NCI-H1417 treated with DMSO at 0.1 percent for 48 hours (cell line): Measurements from ENCODE around the gene ZNF473.

ENCODE experiments used
- DNase-seq: peaks from one replicate; lab custom pipeline; 2025; lab: John Stamatoyannopoulos, UW

Gene ZNF473

DNA sequence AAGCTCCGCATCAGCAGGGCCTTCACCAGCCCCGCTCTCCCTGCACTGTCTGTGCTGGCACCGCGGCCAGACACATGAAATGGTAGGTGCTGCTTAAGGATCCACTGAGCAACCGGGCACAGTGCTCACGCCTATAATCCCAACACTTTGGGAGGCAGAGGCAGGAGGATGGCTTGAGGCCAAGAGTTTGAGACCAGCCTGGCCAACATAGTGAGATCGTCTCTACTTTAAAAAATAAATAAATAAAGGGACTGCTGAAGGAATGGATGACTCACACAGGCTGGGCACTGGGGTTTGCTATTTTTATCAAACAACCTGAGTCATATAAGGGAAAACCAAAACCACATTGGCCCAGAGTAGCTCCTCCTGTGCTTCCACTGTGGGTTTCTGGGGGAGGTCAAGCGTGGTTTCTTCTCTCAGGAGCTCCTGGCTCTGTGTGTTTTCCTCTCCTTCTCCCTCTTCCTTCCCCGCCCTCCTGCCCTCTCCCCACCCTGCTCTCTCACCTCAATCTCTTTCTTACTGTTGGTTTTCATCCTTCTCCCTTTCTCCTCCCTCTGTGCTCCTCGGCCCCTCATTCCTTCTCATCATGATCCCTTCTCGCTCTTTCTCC is 21.9 kb upstream of the ZNF473 start:
- no peak for DNase-seq

DNA sequence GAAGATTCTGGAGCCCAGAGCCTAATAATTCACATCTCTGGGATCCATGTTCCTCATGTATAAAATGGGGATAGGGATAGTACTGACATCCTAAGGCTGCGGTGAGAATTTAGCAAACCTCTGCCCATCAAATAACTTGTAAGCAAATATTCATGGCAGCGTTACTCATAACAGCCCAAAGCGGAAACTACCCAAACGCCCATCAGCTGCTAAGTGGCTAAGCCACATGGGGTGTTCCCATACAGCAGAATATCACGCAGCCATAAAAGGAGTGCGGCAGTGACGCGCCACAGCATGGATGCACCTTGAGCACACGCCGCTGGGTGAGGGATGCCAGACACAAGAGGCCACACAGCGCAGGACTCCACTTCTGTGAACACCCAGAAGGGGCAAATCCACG is 20.4 kb upstream of the ZNF473 start:
- DNase-seq, result no peak

DNA sequence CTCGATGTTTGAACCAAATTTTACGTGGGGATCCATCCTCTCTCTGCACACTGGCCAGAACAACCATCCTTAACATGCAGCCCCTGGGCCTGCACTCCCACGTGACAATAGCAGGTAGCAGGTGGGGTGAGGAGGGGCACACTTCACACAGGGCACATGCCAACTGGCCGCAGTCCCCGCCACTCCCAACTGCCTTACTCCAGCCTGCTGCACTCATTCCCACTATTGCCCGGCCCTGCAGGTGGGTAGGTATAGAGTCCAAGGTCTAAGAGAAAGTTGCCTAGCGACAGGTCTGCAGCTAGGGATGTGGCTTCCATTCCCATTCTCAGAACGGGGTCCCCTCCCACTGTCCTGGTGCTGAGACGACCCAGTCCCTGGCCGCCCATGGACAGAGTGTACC is 18.6 kb upstream of the ZNF473 start:
- DNase-seq, result no peak

DNA sequence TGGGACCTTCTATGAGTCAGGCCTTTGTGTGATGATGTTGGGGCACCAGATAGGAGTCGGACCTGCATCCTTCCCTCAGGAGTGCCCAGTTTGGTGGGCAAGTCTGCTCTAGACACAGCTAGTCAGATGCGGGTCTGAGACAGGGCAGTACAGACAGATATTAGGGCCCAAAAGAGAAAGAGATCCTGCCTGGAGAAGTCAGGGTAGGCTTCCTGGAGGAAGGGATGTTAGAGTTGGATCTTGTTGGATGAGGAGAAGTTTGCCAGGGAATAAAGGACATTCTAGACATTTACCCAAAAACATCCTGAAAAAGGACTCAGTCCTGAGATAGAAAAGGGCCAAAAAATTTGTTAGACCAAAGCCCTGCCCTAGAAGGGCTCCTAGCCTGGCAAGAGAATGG is 17.9 kb upstream of the ZNF473 start:
- DNase-seq, result no peak

DNA sequence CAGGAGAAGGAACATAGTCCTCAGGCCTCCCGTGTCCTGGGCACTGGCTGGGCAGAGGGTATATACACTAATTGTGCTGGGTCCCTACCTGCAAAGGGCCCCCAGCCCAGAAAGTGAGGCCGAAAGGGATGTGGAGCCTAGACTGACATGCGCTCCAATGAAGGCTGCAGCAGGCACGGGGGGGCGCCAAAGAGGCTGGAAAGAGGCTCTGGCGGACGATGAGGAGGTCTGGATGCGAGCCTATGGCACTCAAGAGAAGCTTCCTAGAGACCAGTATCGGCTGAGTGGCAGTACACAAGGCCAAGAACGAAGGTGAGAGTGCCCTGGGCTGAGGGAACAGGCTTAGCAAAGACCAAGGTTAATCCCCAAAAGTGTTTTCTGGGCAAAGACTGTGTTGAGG is 17.3 kb upstream of the ZNF473 start:
- DNase-seq, result no peak

DNA sequence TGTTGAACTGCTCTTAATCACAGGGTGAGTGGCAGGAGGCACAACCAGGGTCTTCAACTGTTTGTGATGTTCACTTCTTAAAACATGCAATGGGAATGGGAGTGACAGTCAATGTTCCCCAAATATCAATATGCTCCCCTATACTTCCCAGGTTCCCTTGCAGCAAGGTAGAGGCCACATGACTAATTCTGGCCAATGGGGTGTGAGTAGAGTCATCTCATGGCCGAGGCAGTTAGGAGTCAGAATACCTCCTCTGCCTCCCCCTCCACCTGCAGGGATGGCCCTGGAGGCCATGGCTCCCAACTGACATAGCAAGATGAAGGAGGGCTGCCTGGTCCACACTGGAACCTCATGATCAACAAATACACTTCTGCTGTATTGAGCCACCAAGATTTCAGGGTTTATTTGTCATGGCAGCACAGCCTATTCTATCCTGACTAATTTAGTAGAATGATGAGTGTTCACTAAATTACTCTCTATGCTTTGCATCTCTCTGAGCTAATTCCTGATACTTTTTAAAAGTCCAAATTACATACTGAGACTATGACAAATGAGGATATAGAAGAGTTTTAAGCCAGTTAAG is 9.5 kb upstream of the ZNF473 start:
- no peak for DNase-seq

DNA sequence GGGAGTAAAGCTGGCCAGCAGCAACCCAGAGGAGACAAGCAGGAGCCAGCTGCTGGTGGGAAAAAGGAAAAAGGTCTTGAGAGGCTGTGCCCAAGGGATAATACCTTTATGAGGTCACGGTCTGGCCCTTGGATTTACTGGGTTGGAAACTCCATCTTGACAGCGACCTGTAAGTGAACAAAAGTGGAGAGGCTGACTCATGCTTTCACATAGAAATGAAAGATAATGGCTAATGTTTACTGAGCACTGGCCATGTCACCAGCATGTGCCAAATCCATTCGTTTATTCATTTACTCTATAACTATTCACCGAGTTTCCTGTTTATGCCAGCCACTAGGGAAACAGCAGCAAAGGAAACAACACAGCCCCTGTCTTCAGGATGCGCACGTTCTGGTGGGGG is 5.3 kb upstream of the ZNF473 start:
- DNase-seq, result no peak

DNA sequence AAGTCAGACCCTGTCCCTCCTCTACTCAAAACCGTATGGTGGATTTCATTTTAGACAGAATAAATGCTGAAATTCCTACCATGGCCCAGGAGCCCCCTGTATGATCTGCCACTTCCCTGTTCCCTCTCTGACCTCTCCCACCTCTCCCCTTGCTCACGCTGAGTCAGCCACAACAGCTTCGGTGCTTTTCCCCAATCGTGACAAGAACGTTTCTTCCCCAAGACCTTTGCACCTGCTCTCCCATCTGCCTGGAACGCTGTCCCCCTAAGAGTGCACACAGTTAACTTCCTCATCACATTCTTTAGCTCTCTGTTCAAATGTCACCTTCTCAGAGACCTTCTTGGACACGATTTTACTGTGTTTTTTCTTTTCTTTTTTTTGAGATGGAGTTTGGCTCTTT is 3.0 kb upstream of the ZNF473 start:
- DNase-seq, result no peak

DNA sequence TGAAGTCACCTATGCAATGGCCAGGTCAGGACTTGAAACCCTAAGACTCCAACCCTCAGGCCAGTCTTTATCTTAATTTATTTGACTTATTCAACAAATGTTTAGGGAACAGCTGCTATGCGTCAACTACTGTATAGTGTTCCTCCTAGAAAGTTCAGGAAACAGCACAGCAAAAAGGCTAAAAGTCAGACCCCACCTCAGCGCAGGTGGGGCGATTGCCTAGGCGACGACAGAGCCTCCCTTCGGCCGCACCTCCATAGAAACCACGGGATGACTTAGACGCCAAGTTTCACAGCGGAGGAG is 1.1 kb upstream of the ZNF473 start:
- DNase-seq, result no peak

DNA sequence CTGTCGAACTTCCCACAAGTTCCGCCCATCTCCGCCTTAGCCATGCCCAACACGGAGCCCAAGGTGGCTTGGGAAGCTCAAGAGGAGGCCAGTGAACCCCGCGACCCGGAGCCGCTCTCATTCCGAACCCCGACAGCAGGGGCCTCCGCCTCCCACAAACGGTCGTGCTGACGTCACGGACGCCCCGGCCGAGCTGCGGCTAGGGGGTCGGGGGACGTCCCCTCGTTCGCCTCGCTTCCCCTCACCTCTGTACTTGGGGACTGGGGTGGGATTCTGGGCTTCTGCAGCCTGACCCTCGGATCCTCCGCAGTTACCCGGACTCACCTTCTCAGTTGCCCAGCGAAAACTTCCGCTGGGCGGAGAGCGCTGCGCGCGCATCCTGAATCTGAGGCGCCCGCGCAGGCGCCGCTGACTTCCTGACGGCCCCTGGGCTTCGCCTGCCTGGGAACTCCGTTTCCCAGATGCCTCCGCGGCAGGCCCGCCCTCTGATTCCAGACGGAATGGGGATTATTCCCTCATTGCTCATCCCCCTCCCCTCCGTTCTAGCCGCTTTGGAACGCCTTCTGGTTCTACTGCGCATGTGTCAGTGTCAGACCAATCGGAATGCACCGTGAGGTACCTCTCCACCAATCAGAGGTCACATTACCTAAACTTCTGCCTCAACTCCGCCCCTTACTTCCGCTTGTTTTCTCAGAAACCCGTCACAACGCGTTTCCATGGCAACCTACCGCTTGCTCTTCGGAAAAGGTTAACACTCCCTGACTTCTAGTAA is 597 bp upstream of the ZNF473 start, which contains the start of gene VRK3:
VRK3 (minus strand) TSS at position 351 of the 772 bp plus-strand sequence. CDS start 9,210 bp downstream, outside the sequence.
- peak; percentile 95 for DNase-seq

DNA sequence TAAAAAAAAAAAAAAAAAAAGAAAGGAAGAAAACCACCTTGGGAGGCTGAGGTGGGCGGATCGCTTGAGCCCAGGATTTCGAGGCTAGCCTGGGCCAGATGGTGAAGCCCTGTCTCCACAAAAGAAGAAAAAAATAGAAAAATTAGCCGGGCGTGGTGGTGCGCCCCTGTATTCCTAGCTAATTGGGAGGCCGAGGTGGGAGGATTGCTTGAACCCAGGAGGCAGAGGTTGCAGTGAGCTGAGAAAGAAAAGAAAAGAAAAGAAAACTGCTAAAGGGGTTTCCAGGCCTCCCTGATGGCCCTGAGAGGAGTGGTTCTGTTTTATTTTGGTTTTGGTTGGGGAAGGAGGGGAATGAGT is 723 bp downstream of the ZNF473 start:
- DNase-seq, result no peak

DNA sequence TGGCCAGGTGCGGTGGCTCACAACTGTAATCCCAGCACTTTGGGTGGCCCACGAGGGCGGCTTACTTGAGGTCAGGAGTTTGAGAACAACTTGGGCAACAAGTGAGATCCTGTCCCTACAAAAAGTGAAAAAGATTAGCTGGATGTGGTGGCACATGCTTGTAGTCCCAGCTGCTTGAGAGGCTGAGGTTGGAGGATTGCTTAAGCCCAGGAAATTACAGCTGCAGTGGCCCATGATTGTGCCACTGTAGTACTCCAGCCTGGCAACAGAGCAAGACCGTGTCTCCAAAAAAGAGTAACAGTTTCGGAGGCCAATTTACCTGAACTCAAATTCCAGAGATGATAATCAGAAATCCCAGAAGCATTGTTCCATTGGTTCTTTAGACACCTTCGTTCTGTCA is 4.4 kb downstream of the ZNF473 start:
- no peak for DNase-seq

DNA sequence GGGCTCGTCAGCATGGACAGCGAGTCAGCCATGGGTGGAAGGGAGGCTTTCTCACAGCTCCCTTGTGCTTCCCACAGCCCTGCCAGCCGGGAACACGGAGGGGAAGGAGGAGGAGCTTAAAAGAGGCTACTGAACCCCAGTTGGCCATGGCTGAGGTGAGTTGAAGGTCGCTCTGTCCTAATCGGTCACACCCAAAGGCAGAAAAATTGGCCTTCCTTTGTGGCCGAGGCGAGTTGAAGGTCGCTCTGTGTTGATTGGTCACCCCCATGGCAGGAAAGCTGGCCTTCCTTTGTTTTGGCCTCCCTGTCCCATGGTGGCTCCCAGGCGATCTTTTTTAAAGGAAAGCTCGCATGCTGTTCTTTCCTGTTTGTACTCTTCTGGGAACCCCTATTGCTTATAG is 5.1 kb downstream of the ZNF473 start:
- DNase-seq, result no peak

DNA sequence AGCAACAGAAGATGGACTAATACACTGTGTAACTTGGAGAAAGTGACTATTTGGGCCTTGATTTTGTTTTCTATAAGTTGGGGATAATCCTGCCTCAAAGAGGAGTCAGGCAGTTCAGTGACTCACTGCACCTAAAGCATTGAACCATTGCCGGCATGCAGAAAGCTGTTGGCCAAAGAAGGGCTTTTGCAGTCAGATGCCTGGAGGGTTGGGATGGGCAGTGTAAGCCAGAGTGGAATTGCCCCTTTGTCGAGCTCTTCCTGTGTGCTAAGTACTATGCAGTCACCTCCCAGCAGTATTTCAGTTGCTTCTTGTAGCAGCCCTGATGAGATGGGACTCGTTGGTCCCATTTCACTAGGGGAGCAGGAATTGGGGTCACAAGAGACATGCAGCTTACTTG is 11.1 kb downstream of the ZNF473 start:
- DNase-seq, result no peak

DNA sequence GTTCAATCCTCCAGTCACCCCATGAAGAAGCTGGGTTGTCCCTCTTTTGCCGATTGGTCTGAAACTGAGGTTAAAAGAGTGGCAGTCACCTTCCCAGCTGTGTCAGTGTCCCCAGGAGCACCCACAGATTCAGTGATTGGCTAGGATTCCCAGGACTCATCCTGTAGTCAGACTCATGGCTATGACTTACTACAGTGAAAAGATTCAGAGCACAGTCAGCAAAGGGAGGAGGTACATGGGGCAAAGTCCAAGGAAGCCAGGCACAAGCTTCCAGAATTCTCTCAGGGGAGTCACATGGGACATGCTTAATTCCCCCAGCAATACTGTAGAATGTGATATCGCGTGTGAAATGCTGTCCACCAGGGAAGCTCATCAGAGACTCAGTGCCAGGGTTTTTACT is 14.2 kb downstream of the ZNF473 start:
- no peak for DNase-seq

DNA sequence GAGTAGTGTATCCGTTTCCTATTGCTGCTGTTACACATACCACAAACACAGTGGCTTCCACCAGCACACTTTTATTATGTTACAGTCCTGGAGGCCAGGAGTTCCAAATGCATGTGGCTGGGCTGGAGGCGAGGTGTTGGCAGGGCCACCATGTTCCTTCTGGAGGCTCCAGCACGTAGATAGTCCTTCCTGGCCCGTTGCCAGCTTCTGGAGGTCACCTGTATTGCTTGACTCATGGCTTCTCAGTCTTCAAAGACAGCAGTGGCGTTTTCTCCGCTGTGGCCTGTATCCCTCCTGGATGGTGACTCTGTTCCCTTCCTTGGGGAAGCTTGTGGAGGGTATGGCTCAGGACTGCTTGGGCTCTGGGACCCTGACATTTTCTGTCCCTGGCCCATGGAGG is 15.2 kb downstream of the ZNF473 start:
- DNase-seq, result no peak

DNA sequence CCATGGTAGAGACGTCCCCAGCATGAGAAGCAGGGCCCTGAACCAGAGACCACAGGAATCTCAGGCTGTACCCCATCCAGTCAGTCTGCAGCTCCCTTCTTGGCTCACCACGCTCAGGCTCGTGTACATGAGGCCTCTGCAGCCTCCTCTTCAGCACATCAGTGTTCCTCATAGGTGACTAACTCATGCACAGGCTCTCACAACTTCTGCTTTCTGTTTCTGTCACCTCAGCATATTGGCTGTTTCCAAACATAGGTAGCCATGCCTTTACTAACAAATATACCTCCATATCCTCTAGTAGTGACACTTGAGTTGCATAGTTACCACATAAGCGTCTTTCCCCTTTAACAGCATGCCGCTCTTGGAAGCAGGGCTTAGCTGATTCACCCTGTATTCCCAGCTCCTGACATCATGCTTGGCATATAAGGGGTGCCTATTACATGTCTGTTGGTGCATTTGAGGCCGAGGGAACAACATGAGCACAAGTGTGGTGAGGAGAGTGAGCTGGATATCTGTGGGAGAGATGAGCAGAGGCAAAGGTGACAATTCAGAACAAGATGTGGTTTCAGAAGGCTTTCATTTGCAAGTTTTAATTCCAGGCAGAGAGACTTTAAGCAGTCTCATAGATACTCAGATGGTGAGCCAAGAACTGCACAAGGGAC is 16.7 kb downstream of the ZNF473 start:
- no peak for DNase-seq

DNA sequence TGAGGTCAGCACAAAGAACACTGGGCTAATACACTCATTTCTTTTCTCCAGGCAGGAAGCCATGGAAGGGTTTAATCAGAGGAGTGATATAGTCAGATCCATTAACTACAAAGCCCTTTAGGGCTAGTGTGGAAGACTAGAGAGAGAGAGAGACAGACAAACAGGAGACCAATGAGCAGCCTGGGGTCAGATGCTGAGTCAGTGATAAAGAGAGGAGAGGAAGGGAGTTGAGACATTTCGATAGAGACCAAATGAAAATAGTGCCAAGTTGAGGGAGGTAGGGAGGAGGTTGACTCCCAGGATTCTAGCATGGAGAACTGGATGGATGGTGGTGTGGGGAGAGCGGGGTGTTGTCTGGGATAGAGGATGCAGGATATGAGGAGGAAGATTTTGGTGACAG is 18.2 kb downstream of the ZNF473 start:
- DNase-seq, result no peak

DNA sequence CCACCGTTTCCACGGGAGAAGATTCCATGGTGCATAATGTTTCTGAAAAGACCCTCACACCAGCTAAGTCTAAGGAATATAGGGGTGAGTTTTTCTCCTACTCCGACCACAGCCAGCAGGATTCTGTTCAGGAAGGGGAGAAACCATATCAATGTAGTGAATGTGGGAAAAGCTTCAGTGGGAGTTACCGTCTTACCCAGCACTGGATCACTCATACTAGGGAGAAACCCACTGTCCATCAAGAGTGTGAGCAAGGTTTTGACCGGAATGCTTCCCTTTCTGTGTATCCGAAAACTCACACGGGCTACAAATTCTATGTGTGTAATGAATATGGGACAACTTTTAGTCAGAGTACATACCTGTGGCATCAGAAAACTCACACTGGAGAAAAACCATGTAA is 19.1 kb downstream of the ZNF473 start:
- no peak for DNase-seq

DNA sequence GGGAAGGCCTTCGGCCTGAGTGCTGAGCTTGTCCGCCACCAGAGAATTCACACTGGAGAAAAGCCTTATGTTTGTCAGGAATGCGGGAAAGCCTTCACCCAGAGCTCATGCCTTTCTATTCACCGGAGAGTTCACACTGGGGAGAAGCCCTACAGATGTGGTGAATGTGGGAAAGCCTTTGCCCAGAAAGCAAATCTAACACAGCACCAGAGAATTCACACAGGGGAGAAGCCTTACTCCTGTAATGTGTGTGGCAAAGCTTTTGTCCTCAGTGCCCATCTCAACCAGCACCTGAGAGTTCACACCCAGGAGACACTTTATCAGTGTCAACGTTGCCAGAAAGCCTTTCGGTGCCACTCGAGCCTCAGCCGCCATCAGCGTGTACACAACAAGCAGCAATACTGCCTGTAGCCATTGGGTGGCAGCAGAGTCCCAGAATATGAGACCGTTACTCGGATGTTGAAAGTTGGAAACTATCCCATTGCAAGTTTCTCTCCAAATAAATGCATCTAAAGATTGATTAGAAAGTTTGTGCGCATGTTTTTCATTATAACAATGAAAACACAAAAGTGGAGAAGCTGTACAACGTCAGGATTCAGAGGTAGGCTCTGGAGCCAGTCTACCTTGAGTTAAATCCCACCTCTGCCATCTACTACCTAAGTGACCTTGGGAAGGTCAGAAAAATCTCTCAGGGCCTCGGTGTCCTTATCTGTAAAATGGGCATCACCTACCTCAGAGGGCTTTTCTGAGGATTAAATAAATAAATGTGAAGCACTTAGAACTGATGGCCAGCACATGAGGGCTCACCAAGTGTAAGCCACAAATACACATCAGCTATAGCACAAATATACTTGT is 21.1 kb downstream of the ZNF473 start:
- no peak for DNase-seq

DNA sequence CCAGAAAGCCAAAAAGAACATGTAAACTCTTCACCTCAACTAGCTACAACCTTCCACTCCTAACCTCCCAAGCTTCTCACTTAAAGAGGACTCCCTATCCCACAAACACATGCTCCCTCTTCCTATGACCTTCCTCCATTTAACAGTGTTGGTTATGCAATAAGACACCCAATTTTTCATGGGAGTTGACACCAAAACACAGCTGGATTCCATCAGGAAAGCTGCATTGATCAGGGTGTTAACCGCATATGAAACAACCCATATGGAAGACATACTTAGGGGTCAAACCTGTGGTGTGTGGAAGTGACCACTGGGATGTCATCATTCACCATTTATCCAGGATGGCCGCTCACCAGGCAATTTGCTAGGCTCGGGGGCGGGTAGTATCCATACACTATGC is 21.9 kb downstream of the ZNF473 start:
- no peak for DNase-seq
